Stimulated activated CD4-positive, alpha-beta T cell treated with anti-CD3 and anti-CD28 coated beads, Interleukin-4, amount 100 ng/mL, for 24 hours (primary cell): Measurements from ENCODE around the gene ERGIC3.
"Not testable (repeated sequence)": the region's sequence is repeated elsewhere in the genome, so short reads cannot be mapped to it uniquely, and the experiment has no call there.

Experiments
- DNase-seq: peaks from one replicate; pipeline ENCODE4 v3.0.0-alpha.2; 2020

ERGIC3 gene

GRCh38 chr20:35541783-35542662 is at the start of gene ERGIC3:
Gene ERGIC3 (plus strand): TSS chr20:35542078. CDS start chr20:35542098, 20 bp downstream.
- DNase-seq = peak; percentile 98

DNA sequence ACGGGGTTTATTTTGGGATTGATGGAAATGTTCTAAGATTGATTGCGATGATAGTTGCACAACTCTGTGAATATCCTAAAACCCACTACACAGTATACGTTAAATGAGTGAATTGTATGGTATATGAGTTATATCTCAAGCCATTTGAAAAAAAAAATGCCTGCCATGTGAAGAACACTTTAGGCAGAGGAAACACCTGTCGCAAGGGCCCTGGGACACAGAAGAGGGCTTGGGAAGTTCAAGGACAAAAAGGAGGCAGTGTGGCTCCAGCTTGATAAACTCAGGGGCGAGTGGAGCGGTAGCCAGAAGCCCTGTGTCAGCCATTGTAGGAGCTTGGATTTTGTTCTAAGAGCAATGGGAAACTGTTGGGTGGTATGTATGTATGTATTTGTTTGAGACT is 49.5 kb upstream of the ERGIC3 start:
- DNase-seq = no peak

GRCh38 chr20:35496481-35496880 is 45.4 kb upstream of the ERGIC3 start:
- no peak for DNase-seq

DNA sequence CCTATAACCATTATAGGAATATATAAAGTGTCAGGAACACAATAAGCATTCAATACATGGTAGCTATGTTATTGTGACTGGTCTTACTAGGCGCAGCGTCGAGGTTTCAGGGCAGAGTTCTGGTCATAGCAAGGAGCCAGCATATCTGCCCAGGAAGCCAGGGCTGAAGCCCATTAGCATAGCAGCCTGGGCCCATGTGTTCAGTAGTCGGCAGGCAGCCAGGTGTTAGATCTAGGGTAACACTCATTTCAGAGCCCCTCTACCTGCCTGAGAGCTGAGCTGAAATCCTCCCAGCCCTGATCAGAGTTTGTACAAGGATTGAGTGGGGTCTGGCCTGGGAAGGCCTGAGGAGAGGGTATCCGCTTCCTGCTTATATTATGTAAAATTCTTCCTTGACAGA is 44.6 kb upstream of the ERGIC3 start:
- no peak for DNase-seq

- DNase-seq = no peak
These were observed 44.1 kb upstream of the ERGIC3 start for GRCh38 chr20:35497780-35498189.

GRCh38 chr20:35499271-35499670 is 42.6 kb upstream of the ERGIC3 start:
- DNase-seq = no peak

- no peak for DNase-seq
These were observed 39.5 kb upstream of the ERGIC3 start for GRCh38 chr20:35502352-35502751.

DNA sequence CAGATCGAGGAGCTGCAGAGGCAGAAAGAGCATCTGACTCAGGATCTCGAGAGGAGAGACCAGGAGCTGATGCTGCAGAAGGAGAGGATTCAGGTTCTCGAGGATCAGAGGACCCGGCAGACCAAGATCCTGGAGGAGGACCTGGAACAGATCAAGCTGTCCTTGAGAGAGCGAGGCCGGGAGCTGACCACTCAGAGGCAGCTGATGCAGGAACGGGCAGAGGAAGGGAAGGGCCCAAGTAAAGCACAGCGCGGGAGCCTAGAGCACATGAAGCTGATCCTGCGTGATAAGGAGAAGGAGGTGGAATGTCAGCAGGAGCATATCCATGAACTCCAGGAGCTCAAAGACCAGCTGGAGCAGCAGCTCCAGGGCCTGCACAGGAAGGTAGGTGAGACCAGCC is 38.6 kb upstream of the ERGIC3 start:
- DNase-seq = no peak

DNA sequence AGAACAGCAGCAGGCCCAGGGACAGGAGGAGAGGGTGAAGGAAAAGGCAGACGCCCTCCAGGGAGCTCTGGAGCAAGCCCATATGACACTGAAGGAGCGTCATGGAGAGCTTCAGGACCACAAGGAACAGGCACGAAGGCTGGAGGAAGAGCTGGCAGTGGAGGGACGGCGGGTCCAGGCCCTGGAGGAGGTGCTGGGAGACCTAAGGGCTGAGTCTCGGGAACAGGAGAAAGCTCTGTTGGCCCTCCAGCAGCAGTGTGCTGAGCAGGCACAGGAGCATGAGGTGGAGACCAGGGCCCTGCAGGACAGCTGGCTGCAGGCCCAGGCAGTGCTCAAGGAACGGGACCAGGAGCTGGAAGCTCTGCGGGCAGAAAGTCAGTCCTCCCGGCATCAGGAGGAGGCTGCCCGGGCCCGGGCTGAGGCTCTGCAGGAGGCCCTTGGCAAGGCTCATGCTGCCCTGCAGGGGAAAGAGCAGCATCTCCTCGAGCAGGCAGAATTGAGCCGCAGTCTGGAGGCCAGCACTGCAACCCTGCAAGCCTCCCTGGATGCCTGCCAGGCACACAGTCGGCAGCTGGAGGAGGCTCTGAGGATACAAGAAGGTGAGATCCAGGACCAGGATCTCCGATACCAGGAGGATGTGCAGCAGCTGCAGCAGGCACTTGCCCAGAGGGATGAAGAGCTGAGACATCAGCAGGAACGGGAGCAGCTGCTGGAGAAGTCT is 37.9 kb upstream of the ERGIC3 start:
- DNase-seq = no peak

DNA sequence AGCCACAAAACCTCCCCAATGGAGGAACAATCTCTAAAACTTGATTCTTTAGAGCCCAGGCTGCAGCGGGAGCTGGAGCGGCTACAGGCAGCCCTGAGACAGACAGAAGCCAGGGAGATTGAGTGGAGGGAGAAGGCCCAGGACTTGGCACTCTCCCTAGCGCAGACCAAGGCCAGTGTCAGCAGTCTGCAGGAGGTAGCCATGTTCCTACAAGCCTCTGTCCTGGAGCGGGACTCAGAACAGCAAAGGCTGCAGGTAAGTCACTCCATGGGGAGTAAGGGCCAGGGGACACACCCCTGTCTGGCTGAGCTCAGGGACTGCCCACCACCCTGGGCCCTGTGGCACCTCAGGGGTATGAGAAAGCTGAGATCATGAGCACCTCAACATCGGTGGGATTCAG is 37.1 kb upstream of the ERGIC3 start:
- DNase-seq = no peak

- no peak for DNase-seq
These were observed 35.7 kb upstream of the ERGIC3 start for GRCh38 chr20:35506179-35506578.

GRCh38 chr20:35506872-35507638 is 34.8 kb upstream of the ERGIC3 start:
- no peak for DNase-seq

- DNase-seq = no peak
These were observed 33.2 kb upstream of the ERGIC3 start for GRCh38 chr20:35508493-35509218.

DNA sequence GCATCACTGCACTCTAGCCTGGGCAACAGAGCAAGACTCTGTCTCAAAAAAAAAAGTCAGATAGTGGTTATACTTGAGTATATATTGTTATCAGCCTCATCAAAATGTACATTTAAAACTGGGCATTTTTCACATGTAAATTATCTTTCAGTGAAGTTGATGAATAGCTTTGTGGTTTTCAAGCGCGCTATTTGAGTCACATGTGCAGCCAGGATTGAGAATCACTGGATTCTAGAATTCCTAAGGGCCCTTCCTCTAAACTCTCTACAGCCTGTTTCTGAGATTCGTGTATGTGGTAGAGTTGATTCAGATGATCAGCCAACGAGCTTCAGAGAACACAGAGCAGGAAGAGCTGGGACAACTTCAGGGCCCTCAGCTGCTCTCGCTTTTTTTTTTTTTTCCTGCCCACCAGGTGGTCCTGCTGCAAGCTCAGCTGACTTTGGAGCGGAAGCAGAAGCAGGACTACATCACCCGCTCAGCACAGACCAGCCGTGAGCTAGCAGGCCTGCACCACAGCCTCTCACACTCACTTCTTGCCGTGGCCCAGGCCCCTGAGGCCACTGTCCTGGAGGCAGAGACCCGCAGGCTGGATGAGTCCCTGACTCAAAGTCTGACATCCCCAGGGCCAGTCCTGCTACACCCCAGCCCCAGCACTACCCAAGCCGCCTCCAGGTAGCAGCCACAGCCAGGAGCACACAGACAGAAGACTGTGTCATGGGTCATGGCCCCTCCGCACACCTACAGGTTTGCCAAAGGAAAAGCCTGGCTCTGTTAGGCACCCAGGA is 30.7 kb upstream of the ERGIC3 start:
- DNase-seq = no peak

- DNase-seq = no peak
These were observed 30.0 kb upstream of the ERGIC3 start for GRCh38 chr20:35511814-35512420.

- DNase-seq = no peak
These were observed 27.4 kb upstream of the ERGIC3 start for GRCh38 chr20:35514371-35514932.

DNA sequence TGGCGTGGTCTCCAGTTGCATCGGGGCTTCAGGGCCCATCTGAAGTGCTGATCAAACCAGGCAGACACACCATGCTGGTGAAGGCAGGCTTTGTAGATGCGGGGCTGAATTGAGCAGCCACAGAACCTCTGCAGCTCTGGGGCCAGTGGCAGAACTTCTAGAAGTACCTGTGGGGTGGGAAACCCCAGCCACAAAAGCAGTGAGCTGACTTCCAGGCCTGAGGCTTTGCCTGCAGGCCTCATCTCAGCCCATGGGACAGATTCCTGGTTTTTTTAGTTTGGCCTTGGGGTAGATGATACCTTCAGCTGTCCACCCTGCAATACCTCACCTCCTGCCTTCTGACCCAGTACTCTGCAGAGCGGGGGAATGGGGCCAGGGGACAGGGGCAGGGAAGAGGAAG is 26.5 kb upstream of the ERGIC3 start:
- DNase-seq = no peak

GRCh38 chr20:35515949-35516645 is 25.8 kb upstream of the ERGIC3 start:
- no peak for DNase-seq

DNA sequence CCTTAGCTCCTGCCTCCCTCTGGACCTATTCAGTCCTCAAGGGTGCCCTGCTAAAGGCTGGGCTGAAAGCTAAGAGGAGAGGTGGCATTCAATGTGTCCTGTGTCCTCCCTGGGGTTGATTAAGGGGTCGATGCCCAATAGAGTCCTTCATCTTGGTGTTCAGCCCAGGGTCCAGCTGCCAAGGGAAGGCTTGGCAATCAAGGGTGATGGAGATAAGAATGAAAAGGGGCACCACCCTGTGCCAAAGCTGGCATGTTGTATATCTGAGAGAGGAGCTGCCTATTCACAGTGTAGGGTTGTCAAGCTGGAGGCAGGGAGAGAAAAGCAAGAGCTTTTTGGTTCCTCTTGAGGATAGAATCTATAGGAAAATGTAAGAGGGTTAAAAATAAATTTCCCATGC is 24.8 kb upstream of the ERGIC3 start:
- no peak for DNase-seq

DNA sequence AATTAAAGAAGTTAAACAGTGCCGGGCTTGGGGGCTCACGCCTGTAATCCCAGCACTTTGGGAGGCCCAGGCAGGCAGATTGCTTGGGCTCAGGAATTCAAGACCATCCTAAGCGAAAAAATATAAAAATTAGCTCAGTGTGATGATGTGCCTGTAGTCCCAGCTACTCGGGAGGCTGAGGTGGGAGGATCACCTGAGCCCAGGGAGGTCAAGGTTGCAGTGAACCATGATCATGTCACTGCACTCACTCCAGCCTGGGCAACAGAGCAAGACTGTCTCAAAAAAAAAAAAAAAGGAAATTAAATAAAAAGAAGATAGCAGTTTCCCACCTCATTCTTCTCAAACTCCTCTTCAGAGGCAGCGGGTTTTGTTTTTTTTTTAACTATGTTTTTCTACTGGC is 24.1 kb upstream of the ERGIC3 start:
- not testable (repeated sequence) for DNase-seq
